GM18502 (cell line): ENCODE data around the gene SYNPO2.
A peak's percentile ranks its signal among the peaks of the same experiment; 100 is the strongest.

Source experiments
- ATAC-seq: cut with Tn5 transposase; IDR thresholded peaks from one replicate; pipeline ENCODE4 v1.9.1; 2021; ENCODE audit warnings: mild to moderate bottlenecking; ENCODE audit not compliant: unreplicated experiment, poor library complexity

Gene SYNPO2

DNA sequence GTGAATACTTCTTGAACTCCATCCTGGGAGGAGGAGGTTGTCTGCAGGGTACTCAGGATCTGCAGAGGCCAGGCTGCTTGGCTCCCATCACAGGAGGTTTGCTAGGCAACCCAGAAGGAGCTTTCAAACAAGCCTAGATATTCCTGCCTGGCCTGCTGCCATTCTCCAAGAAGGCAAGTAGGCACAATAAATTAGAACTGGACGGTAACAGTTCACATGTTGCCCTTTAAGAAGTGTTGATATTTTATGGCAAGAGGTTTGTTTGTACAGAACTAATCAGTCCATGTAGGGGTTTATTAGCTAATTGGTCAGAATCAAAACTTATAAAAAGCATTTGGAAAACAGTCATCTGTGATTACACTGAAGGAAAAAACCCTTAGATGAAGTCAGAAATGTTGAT is 39.3 kb downstream of the SYNPO2 start:
- no peak for ATAC-seq

DNA sequence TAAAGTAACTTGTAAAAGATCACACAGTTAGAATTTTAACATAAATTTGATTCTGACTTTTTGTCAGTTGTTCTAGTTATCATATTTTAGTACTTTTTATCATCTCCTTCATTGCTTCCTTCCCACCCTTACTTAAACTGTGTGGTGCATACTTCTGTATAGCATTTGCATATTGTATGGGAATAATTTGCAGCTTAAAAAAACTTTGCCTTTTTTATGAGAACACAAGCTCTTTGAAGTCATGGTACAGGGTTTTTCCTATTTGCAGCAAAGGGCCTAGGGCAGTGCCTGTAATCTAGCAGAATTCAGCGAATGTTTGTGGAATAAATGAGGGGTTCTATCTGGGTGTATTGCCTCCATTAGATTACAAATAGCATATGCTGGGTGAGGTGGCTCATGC is 41.6 kb downstream of the SYNPO2 start:
- no peak for ATAC-seq

DNA sequence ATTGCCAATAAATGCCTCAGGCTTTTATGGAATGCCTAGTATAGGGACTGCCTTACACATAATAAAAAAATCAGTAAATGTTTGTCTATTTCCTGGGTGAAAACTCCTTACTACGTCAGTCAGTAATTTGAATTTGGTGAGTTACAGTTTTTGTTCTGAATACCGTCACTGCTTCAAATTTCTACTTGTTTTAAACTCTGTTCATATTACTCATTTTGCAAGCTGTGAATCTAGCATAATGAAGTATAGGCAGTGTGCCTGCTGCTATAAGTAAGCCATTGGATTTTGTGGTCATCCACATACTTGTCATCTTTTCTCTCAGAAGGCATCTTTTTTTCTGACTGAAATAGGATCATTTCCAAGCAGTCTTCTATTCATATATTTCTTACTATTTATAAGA is 43.1 kb downstream of the SYNPO2 start:
- ATAC-seq = no peak

DNA sequence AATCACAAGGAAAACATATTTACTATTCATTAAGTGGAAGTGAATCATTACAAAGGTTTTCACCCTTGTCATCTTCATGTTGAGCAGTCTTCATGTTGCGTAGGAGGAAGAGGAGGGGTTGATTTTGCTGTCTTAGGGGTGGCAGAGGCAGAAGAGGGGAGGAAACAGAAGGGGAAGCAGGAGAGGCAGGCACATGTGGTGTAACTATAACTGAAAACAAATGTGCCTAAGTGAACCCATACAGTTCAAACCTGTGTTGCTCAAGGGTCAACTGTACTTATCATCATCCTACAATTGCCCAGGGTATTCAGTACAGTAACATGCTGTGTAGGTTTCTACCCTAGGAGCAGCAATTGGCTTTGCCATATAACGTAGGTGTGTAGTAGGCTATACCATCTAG is 47.2 kb downstream of the SYNPO2 start:
- no peak for ATAC-seq

DNA sequence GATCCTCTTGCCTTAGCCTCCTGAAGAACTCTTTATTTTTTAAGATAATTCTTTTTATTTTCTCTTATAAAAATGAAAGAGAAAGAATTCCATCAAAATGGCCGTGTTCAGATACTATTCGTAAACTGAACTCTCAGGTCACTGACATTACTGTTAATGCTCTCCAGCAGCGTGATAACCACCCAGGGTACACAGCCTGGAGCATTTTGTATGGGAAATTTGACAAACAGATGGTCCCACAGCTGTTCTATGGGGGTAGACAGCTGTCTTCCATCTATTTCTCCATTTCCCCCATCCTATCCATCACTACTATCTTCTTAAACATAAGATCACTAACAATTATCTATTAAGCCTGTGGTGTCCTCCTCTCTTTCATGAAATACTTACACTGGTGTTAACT is 47.8 kb downstream of the SYNPO2 start:
- ATAC-seq = no peak

DNA sequence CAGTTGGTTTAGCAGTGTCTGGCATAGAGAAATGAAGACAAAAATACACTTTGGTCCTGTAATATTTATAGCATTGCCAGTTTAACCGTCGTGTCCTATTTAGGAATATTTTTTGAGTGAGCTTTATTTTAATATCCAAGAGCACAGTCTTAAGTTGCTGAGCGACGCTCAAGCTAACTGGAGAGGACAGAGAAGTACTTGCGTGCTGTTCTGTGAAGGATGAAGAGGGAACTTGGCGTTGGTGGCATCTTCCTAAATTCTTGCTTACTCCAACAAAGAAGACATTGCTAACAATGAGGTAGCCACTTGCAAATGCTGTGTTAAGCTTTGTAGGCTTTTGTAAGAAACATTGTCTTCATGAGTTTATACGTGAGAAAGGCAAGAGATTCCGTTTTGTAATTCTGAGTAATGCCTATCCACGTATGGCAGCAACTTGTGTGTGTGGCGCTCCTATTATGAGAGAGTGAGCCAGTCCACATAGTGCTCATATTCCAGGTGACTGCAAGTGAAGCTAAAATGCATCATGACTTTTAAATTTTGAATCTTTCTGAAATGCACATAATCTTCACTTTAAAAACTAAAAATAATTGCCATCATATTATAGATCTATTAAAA is 50.6 kb downstream of the SYNPO2 start:
- no peak for ATAC-seq

DNA sequence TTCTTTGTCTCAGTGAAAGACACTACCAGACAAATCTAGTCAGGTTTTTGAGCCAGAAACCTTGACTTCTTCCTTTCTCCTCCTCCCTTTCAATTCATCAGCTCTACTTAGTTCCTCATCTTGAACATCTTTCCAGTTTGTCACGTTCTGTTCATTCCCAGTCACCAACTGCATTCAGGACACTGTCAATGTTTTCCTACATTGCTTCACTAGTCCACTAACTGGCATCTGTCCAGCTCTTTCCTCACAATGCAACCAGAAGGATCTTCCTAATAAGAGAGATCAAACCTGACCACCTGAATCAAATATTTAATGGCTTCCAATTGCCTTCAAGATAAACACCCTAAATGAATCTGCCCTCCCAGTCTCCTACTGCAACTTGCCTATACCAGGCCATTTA is 52.5 kb downstream of the SYNPO2 start:
- ATAC-seq = no peak

DNA sequence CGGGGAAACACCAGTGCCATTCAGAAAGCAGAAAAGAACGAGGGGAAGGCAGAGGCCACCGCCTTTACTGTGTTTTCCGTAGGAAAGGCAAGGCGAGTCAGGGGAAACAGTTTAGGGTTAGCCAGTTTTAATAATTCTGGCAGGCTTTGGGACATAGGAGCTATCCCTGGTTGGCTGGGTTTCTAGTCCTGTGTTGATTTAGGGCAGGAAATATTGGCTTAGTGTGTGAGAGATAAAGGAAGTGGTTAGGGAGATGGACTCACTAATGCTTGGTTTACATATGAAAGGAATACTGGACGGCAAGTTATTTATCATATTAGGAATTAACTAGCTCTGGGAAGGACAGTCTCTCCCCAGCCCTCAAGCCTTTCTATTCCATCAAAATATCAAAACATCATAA is 53.1 kb downstream of the SYNPO2 start:
- ATAC-seq = no peak

DNA sequence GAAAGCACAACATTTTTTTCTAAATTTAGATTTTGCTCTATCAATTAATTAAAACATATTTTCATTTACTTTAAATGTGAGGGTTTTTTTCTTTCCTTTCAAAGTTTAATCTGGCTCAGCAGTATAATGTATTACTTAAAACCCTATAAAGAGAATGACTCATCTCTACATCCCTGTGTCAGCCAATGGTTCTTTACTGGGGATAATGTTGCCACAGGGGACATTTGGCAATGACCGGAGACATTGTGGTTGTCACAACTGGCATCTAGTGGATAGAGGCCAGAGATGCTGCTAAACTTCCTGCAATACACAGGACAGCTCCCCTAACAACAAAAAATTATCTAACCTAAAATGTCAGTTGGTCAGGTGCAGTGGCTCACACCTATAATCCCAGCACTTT is 53.8 kb downstream of the SYNPO2 start:
- no peak for ATAC-seq

DNA sequence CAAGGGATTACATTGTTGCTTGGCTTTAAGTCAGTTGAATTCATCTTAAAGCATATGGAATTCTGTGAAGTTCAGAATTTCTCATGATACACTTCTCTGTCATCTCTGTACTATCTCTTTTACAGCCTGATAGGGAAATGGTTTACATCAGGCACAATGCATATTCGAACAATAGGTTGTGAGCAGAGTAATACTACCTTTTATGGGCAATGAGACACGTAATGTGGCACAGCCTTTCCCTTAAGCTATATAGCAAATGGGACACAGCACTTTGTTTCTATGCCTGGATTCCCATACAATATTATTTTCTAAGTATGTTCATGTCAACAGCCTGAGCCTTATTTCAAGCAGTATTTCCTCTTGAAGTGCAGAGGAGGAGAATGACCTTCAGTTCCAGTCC is 58.4 kb downstream of the SYNPO2 start:
- no peak for ATAC-seq

DNA sequence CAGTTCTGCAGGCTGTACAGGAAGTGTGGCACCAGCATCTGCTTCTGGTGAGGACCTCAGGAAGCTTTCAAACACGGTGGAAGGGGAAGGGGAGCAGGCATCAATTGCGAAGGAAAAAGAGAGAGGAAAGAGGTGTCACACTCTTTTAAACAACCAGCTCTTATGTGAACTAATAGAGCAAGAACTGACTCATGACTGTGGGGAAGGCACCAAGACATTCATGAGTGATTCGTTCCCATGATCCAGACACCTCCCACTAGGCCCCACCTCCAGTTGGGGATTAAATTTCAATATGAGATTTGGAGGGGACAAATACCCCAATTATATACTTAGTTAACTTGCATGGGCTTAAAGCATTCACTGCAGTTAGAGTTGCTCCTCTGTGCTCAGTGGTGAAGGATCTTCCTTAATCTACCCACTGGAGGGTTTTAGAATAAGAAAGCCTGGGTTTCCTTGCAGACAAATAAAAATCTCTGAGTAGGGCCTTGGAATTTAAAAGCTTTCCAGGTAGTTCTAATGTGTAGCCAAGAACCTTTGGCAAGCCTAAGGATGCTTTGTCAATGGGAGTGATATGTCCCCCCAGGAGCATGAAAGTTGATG is 60.0 kb downstream of the SYNPO2 start:
- no peak for ATAC-seq

DNA sequence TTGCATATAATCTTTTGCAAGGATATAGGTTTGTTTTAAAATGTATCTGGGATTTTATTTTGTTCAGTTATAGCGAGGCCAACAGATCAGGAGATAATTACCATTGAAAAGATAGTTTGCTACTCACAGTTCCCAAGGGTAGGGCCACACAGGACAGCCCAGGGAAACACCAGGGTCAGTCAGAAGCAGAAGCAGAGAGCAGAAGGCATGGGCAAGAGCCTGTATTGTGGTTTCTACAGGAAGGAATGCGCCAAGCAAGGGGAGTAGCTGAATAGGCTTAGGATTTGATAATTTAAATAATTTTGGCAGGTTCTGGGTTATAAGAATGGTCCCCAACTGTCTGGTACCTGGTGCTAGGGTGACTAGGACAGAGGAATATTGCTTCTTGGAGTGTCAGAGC is 61.6 kb downstream of the SYNPO2 start:
- no peak for ATAC-seq

DNA sequence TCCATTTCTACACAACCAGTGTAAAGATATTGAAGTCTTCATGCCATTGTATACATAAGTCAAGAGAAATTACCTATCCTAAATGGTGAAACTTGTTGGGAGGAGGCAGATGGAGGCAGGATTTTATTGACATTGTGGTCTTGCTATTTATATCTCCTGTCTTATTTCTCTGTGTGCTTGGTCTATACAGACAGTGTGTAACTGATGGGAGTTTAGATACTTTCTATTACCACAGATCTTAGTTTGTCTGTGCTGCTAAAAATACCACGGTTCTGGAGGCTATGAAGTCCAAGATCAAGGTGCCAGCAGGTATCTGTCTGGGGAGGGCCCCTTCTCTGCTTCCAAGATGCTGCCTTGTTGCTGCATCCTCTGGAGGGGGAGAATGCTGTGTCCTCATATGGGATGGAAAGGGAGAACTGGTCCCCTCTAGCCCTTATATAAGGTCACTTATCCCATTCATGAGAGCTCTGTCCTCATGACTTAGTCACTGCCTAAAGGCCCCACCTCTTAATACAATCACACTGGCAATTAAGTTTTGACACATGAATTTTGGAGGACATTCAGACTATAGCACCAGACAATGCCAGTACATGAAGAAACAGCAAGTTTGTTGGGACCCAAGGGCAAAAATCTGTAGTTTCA is 62.4 kb downstream of the SYNPO2 start:
- ATAC-seq = no peak

DNA sequence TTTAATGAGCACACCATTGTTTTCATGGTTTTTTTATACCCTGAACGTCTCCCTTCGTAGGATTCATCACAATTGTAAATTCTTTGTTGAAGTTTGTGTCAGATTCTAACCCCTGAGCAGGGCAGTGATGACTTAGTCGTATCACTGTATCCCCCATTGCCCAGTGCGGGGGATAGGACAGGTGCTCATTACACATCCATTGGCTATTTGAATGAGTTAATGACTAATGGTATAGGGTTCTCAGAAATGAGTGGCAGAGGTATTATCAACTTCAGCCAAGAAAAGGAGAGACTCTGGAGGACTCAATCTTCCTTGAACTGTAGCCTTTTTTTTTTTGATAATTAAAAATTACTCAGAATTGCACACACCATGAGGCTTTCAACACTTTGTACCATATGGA is 64.6 kb downstream of the SYNPO2 start:
- no peak for ATAC-seq

DNA sequence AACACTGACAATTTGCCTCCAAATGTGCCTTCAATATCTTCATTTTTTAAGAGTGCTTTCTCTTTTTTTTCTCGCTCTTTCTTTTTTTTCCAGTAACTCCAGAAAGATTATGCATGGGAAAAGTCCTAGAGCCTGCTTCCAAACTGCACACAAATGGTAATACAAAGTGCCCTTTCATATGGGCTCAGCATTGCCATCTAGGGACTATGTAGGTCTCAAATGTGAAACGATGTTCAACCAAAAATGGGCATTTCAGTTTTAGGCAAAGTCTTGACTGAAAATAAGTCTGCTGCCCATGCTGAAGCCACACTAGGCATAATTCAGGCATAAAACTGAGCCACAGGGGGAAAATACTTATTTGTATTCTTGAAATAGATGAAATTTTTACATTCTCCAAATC is 65.6 kb downstream of the SYNPO2 start:
- ATAC-seq = no peak

DNA sequence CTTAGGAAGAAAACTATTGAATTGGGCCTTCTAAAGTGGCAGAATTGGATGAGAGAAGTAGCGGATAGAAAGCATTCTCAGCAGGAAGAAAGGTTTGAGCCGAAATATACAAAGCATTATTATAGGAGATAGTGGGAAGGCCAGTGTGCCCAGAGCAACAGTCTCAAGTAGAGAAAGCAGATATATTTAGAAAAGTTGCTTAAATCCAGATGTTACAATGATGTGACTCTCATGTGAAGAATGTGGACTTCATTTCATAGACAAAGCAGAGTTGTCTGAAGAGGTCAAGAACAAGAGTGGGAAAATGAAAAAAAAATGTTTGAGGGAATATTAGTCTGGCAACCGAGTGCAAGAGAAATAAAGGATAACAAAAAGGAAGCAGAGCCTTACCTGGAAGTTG is 66.9 kb downstream of the SYNPO2 start:
- no peak for ATAC-seq

DNA sequence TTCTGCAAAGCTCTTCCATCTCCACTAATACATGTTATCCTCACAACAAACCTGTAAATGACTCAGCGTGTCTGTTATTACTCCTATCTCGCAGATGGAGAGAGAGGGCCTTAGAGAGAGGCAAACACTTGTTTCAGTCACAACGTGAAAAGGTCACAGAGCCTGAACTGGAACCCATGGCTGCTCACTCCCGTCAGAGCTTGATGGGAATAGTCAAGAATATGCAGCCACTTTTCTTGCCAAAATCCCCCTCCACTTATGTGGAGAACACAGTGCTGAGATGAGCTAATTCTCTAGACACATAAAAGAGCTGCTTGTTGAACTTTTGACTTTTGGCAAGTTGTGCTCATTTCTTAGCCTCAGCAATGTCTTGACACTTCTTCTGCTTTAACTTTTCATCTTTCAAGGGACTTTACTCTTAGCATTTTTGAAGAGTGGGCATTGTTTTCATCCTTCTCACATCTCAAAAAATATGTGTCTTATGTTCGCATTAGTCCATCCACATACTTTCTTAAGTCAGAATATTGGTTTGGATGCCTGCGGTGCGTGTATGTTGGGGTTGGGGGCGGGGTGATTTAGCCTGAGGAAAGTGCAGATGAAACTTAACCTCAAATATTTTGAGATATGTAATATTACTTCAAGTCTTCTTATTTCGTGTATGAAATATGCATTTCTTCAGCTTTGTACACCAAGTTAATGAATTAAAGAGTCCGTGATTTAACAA is 69.2 kb downstream of the SYNPO2 start:
- no peak for ATAC-seq

DNA sequence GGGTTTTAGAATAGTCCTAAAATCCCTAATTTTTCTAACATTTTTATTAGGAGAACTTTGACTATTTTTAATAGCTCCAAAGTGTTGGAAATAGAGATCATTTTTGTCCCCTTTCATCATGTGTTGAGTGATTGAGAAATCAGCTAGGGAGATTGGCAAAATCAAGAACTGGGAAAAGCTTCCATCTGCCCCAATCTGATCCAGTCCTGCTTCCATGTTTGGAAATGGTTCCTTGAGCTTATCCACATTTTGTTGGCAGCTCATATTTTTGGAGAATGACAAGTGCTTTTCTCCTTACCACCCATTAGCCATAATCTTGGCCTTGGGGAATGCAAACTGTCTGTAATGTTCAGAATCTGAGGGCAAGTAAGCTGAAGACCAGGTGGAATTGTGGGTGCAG is 73.9 kb downstream of the SYNPO2 start:
- no peak for ATAC-seq

DNA sequence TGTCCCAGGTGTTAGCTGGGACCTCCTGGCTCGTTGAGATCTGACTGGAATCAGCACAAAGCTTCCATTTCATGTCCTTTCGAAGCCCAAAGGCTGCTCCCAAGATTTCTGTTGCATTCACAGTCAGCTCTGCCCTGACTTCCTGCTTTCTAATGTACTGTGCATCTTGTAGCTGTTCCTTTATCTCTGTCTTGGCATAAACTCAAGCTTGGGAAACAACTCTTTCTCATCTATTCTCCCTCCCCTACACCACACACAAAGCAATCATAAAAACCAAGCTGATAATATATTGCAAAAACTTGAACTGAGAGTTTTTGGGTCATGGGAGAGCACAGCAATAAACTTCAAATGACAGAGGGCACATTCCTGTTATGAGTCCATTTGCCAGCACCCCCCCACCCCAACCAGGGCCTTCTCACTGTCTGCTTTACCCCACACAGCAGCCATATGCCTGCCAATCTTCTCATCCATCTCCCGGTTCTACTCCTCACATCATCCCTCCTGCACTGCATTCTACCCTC is 76.3 kb downstream of the SYNPO2 start:
- ATAC-seq = no peak

DNA sequence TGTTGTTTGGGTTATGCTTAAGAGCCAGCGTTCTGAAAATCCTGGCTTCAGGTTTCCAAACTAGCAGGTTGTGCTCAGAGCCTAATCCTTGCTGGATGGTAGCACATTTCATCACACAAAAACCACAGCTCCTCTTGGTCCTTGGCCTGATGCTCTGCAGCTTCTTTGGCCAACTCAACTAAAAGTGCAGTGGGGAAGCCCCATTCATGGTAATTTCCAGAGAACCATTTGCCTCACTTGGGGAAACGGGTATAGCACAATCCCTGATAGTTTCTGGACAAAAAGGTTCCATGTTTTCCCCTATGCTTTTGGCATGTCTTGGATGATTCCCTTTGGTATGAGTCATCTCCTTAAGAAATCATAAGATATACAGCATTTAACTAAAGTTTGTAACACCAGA is 78.7 kb downstream of the SYNPO2 start:
- no peak for ATAC-seq

DNA sequence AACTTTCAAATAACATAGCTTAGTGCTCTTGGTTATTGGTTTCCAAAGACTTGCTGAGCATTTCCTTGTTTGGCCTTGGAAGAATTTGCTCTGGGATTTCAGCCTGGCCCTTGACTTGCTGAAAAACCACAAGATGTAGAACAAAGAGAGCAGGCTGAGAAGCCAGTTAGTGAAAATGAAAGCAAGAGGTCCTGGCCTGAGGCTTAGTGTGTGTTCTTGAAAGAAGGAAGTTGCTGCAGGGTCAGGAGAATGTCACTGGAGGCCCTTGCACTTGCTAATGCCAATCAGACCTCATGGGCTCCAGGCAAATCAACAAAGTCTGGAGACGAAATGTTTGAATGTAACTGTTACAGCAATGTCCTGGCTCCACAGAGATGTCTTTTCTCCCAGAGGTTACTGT is 79.4 kb downstream of the SYNPO2 start:
- ATAC-seq = peak; percentile 100
